ENCODE results near the gene HNRNPLL. TPM values are rescaled to one million over a fixed set of nuclear protein-coding genes. Genes with fewer than 3 reads are reported as not detected.
"Not testable (repeated sequence)": the region's sequence is repeated elsewhere in the genome, so short reads cannot be mapped to it uniquely, and the experiment has no call there.

HNRNPLL gene
- total and polyA plus RNA-seq, 2 experiments from 2014 or later, result 42.5 to 53.4 TPM

- H3K9me3 Mint-ChIP-seq, result peaks cover 20% of the 10 kb centered on the region
- H3K36me3 ChIP-seq (ENCODE audit: insufficient read depth); H4K20me1 ChIP-seq (replicated peaks; ENCODE audit: insufficient read depth); H3F3A ChIP-seq (replicated peaks; ENCODE audit: low read depth); H3K27me3 ChIP-seq (ENCODE audit: insufficient read depth); H3K4me2 ChIP-seq; H3K27ac ChIP-seq (ENCODE audit: low read depth); H3K9me2 ChIP-seq (ENCODE audit: insufficient read depth); H3K4me1 Mint-ChIP-seq; H3K4me3 ChIP-seq; H3K4me3 Mint-ChIP-seq; H2AFZ ChIP-seq; H3K27ac Mint-ChIP-seq; ATAC-seq; H3K4me1 ChIP-seq (ENCODE audit: insufficient read depth); H3K27me3 Mint-ChIP-seq (ENCODE audit: insufficient read depth, low read depth, poor library complexity); H3K79me2 ChIP-seq (replicated peaks; ENCODE audit: insufficient read depth); DNase-seq (ENCODE audit: low spot score): not testable (repeated sequence)
- peaks cover 15% of the 10 kb centered on the region for H3K36me3 Mint-ChIP-seq (ENCODE audit: low read depth)
Measured at GRCh38 chr2:38642373-38643017, 39.8 kb upstream of the HNRNPLL start.

- peaks cover 1% of the 10 kb centered on the region for H3K27me3 Mint-ChIP-seq (ENCODE audit: insufficient read depth, low read depth, poor library complexity)
- Histone ChIP-seq H3K36me3 (ENCODE audit: insufficient read depth) (no peaks in the 10 kb centered on the region), H3K27me3 (ENCODE audit: insufficient read depth) (no peaks in the 10 kb centered on the region), H2AFZ (no peak overlapping the region; the same call in 1 of the 2 replicates), H3K4me2 (no peak overlapping the region), H3K27ac (ENCODE audit: low read depth) (no peak overlapping the region), H3F3A (replicated peaks; ENCODE audit: low read depth) (no peaks in the 10 kb centered on the region), H4K20me1 (replicated peaks; ENCODE audit: insufficient read depth) (no peaks in the 10 kb centered on the region), H3K9me2 (ENCODE audit: insufficient read depth) (no peaks in the 10 kb centered on the region), H3K4me1 (ENCODE audit: insufficient read depth) (no peaks in the 10 kb centered on the region; the same call in 1 of the 2 replicates), H3K4me3 (no peak overlapping the region), H3K79me2 (replicated peaks; ENCODE audit: insufficient read depth) (no peaks in the 10 kb centered on the region)
- H3K36me3 Mint-ChIP-seq (ENCODE audit: low read depth), result no peaks in the 10 kb centered on the region
- DNase-seq (ENCODE audit: low spot score) (no peak), ATAC-seq (no peak)
- H3K4me1 Mint-ChIP-seq, result no peaks in the 10 kb centered on the region
- no peak overlapping the region for H3K27ac Mint-ChIP-seq
- no peak overlapping the region for H3K4me3 Mint-ChIP-seq
- H3K9me3 Mint-ChIP-seq, result no peaks in the 10 kb centered on the region
- TF ChIP-seq NANOG (IDR thresholded peaks at IDR 0.05; ENCODE audit: borderline replicate concordance) (no peak), POLR2AphosphoS5 (IDR thresholded peaks at IDR 0.05; ENCODE audit: low read depth) (no peak), EZH2phosphoT487 (IDR thresholded peaks at IDR 0.05; ENCODE audit: unreplicated experiment) (no peak), REST (IDR thresholded peaks at IDR 0.05; ENCODE audit: unreplicated experiment) (no peak), ETS1 (IDR thresholded peaks at IDR 0.05) (no peak), STAT1 (IDR thresholded peaks at IDR 0.05; ENCODE audit: unreplicated experiment) (no peak), ZNF114 (CRISPR knock-in tag; IDR thresholded peaks at IDR 0.05) (no peak), JUNB (IDR thresholded peaks at IDR 0.05; ENCODE audit: unreplicated experiment) (no peak), ZNF331 (CRISPR knock-in tag; IDR thresholded peaks at IDR 0.05; ENCODE audit: low read depth) (no peak), CREB1 (CRISPR knock-in tag; IDR thresholded peaks at IDR 0.05; ENCODE audit: low read depth) (no peak), ZNF462 (CRISPR knock-in tag; IDR thresholded peaks at IDR 0.05) (no peak), EZH2 (IDR thresholded peaks at IDR 0.05; ENCODE audit: low read depth, unreplicated experiment) (no peak)
Measured at GRCh38 chr2:38636069-38636468, 33.3 kb upstream of the HNRNPLL start.
